Trophoblast cell (in vitro differentiated cells and primary cell): Measurements from ENCODE around the gene SCFD2.

Source experiments
- DNase-seq, 2 donors: peaks; one replicate each; pipeline ENCODE4 v3.0.0-alpha.2; 2016
- H2AFZ ChIP-seq: 2 replicates; pipeline ENCODE4 v1.6.1; 2013; ENCODE audit warnings: low read length, moderate library complexity, mild to moderate bottlenecking; ENCODE audit not compliant: insufficient read depth, poor library complexity
- H2AK5ac ChIP-seq: 2 replicates; pipeline ENCODE4 v1.6.1; 2013; ENCODE audit warnings: mild to moderate bottlenecking, low read length
- H2BK120ac ChIP-seq: 2 replicates; pipeline ENCODE4 v1.6.1; 2013; ENCODE audit warnings: low read length, mild to moderate bottlenecking, moderate library complexity; ENCODE audit not compliant: insufficient read depth, poor library complexity
- H2BK12ac ChIP-seq: 2 replicates; pipeline ENCODE4 v1.6.1; 2013; ENCODE audit warnings: mild to moderate bottlenecking, low read length, moderate library complexity
- H2BK5ac ChIP-seq: 2 replicates; pipeline ENCODE4 v1.6.1; 2013; ENCODE audit warnings: low read length, low read depth, moderate library complexity, mild to moderate bottlenecking; ENCODE audit not compliant: poor library complexity
- H3K14ac ChIP-seq: 2 replicates; pipeline ENCODE4 v1.6.1; 2013; ENCODE audit warnings: mild to moderate bottlenecking, low read length
- H3K18ac ChIP-seq: 2 replicates; pipeline ENCODE4 v1.6.1; 2013; ENCODE audit warnings: mild to moderate bottlenecking, low read length
- H3K23ac ChIP-seq: 2 replicates; pipeline ENCODE4 v1.6.1; 2013; ENCODE audit warnings: low read length
- H3K27ac ChIP-seq: 2 replicates; pipeline ENCODE4 v1.5.1; 2013; ENCODE audit warnings: low read depth, mild to moderate bottlenecking, inconsistent platforms, low read length, moderate library complexity
- H3K27me3 ChIP-seq: 2 replicates; pipeline ENCODE4 v1.6.1; 2013; ENCODE audit warnings: inconsistent platforms, mild to moderate bottlenecking, low read length, moderate library complexity; ENCODE audit not compliant: insufficient read depth
- H3K36me3 ChIP-seq, 2 experiments: 1 replicate in 1 of 2; 2 replicates in 1 of 2; pipeline ENCODE4 v1.6.1; 2013; ENCODE audit warnings: low read length in 2 of 2, mild to moderate bottlenecking in 2 of 2, moderate library complexity in 1 of 2; ENCODE audit not compliant: insufficient read depth in 2 of 2, control insufficient read depth in 1 of 2
- H3K4ac ChIP-seq: 2 replicates; pipeline ENCODE4 v1.6.1; 2013; ENCODE audit warnings: low read depth, mild to moderate bottlenecking, low read length, moderate library complexity
- H3K4me1 ChIP-seq, 2 experiments: 1 replicate in 1 of 2; 2 replicates in 1 of 2; pipeline ENCODE4 v1.6.1; 2013; ENCODE audit warnings: low read length in 2 of 2, mild to moderate bottlenecking in 2 of 2, moderate library complexity in 1 of 2; ENCODE audit not compliant: insufficient read depth in 2 of 2, control insufficient read depth in 1 of 2
- H3K4me2 ChIP-seq: 2 replicates; pipeline ENCODE4 v1.6.1; 2013; ENCODE audit warnings: inconsistent platforms, mild to moderate bottlenecking, low read length, moderate library complexity
- H3K4me3 ChIP-seq: 2 replicates; pipeline ENCODE4 v1.5.1; 2013; ENCODE audit warnings: mild to moderate bottlenecking, low read depth, low read length, inconsistent platforms
- H3K79me1 ChIP-seq: one replicate; pipeline ENCODE4 v1.6.1; 2013; ENCODE audit warnings: low read length
- H3K79me2 ChIP-seq: 2 replicates; pipeline ENCODE4 v1.6.1; 2013; ENCODE audit warnings: low read length, mild to moderate bottlenecking; ENCODE audit not compliant: control insufficient read depth, insufficient read depth, poor library complexity
- H3K9ac ChIP-seq: 2 replicates; pipeline ENCODE4 v1.6.1; 2013; ENCODE audit warnings: mild to moderate bottlenecking, low read length
- H3K9me3 ChIP-seq: 2 replicates; pipeline ENCODE4 v1.6.1; 2013; ENCODE audit warnings: low read depth, mild to moderate bottlenecking, control low read depth, inconsistent platforms, low read length; ENCODE audit not compliant: insufficient read depth
- H4K12ac ChIP-seq: 2 replicates; pipeline ENCODE4 v1.6.1; 2013; ENCODE audit warnings: low read depth, mild to moderate bottlenecking, low read length, moderate library complexity
- H4K8ac ChIP-seq: 2 replicates; pipeline ENCODE4 v1.6.1; 2013; ENCODE audit warnings: low read depth, mild to moderate bottlenecking, low read length, moderate library complexity
- H4K91ac ChIP-seq: one replicate; pipeline ENCODE4 v1.6.1; 2013; ENCODE audit warnings: low read depth, mild to moderate bottlenecking, low read length, moderate library complexity
- WGBS: extraction: QIAGEN DNeasy Blood & Tissue Kit; methylation state at CpG from one replicate; pipeline ENCODE4 v1.1.7; 2013; ENCODE audit warnings: missing lambda C conversion rate; ENCODE audit not compliant: insufficient read length, insufficient coverage; ENCODE audit errors: extremely low coverage; 5-methylcytosine and 5-hydroxymethylcytosine counted together

Gene SCFD2

DNA sequence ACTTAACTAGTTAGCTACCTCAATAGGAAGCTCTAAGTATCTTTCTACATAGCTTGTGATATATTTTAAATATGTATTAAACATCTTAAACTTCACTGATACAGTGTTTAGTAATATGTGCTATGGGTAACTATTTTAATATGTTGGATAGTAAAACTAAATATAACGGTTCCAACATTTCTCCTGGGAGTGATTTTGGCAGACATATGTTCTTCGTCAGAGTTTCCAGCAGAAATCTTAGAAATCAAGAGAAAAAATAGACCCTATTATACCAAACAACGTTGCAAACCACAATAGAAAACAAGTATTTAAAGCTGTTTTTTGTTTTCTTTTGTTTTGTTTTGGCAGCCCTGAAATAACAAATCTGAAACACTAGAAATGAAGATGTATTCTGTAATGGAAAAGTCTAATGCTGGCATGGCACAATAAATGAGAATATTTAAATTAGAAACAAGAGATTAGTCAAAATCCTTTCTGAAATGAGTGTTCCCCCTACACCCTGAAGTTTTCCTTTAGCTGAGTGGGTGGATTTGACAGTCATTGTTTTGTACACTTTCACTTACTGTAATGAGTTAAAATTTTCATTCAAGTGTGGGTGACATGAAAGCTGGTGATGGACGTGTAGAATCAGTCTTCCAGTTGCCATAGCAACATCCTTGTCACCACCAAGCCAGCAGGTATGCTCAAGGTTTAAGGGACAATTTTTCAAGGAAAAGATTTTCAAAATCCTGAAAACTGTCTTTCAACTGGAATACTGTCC lies 233.5 kb downstream of the SCFD2 start:
- no peaks in the 10 kb centered on the region for H3K79me1 ChIP-seq
- H2BK5ac ChIP-seq: no peak overlapping the region
- H3K9ac ChIP-seq: no peak overlapping the region
- H2BK120ac ChIP-seq: no peak overlapping the region
- no peaks in the 10 kb centered on the region for H3K4me1 ChIP-seq
- H2AFZ ChIP-seq: no peak overlapping the region
- H2BK12ac ChIP-seq: no peak overlapping the region
- H3K36me3 ChIP-seq: no peaks in the 10 kb centered on the region
- H3K4ac ChIP-seq: no peak overlapping the region
- no peak overlapping the region for H3K18ac ChIP-seq
- H3K79me2 ChIP-seq: no peaks in the 10 kb centered on the region
- H4K12ac ChIP-seq: no peak overlapping the region
- no peaks in the 10 kb centered on the region for H3K9me3 ChIP-seq
- no peak overlapping the region for H4K91ac ChIP-seq
- no peaks in the 10 kb centered on the region for H3K27me3 ChIP-seq
- no peak overlapping the region for H3K27ac ChIP-seq
- no peak overlapping the region for H4K8ac ChIP-seq
- no peak for DNase-seq
- H2AK5ac ChIP-seq: no peak overlapping the region
- H3K23ac ChIP-seq: no peak overlapping the region
- WGBS: no CpG with 5 or more reads among the region's 4 CpGs
- H3K14ac ChIP-seq: no peak overlapping the region
- no peak overlapping the region for H3K4me2 ChIP-seq
- no peak overlapping the region for H3K4me3 ChIP-seq

DNA sequence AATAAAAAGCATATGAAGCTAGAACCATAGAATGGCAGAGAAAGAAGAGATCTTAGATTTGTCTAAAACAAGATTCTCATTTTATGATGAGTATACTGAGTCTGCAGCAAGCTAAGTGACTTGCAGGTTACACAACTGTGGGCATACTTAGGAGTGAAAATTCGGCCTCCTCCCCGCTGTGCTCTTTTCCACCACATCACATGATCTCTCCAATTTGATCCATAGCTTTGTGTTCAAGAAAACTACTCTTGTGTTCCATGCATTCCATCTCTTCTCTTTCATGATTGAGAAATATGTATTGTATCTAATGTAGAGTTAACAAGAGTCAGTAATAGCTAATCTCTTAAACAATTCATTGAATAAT lies 234.3 kb downstream of the SCFD2 start:
- WGBS: no CpG with 5 or more reads among the region's 2 CpGs

DNA sequence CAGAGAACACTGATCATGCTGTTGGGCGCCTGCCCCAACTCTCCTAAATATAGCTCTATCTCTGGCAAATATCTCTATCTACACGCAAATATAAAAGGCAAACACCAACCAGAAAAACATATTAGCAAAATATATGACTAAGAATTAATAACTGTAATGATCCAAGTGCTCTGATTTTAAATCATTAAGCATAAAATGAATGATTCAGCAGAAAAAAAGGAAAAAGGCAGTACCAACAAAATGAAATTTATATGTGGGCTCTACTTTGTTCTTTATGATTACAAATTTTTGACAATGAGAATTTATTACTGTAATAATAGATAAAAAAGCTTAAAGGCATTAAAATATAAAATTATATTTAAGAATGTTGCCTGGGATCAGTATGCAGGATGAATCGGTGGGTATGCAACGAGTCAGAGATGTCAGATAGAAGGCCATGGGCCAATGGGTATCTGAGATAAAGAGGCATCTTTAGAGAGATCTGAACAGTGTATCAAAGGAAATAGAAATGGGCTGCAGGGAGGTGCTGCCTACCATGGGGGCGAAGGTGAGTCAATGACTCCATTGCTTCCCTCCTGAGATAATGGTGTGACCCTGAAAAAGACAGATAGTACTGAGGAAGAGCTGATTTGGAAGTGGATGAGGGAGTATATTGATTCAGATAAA lies 234.8 kb downstream of the SCFD2 start:
- Histone ChIP-seq H2BK12ac (no peak overlapping the region), H2AK5ac (no peak overlapping the region), H2AFZ (no peak overlapping the region), H4K91ac (no peak overlapping the region), H4K8ac (no peak overlapping the region), H3K14ac (no peak overlapping the region), H3K4ac (no peak overlapping the region), H3K79me1 (no peaks in the 10 kb centered on the region), H4K12ac (no peak overlapping the region), H3K4me3 (no peak overlapping the region), H2BK5ac (no peak overlapping the region), H3K27ac (no peak overlapping the region), H3K9ac (no peak overlapping the region), H2BK120ac (no peak overlapping the region), H3K18ac (no peak overlapping the region), H3K4me2 (no peak overlapping the region), H3K9me3 (no peaks in the 10 kb centered on the region), H3K36me3 (no peaks in the 10 kb centered on the region), H3K79me2 (no peaks in the 10 kb centered on the region), H3K23ac (no peak overlapping the region), H3K27me3 (no peaks in the 10 kb centered on the region), H3K4me1 (no peaks in the 10 kb centered on the region)
- no peak for DNase-seq
- WGBS: no CpG with 5 or more reads among the region's 5 CpGs

More for the DNA sequence above, 234.3 kb downstream of the SCFD2 start:
- Histone ChIP-seq H2AK5ac (no peak overlapping the region), H3K4ac (no peak overlapping the region), H4K91ac (no peak overlapping the region), H2BK120ac (no peak overlapping the region), H3K27me3 (no peaks in the 10 kb centered on the region), H4K12ac (no peak overlapping the region), H3K4me1 (no peaks in the 10 kb centered on the region), H3K14ac (no peak overlapping the region), H3K27ac (no peak overlapping the region), H4K8ac (no peak overlapping the region), H3K4me3 (no peak overlapping the region), H3K9me3 (no peaks in the 10 kb centered on the region), H3K23ac (no peak overlapping the region), H3K4me2 (no peak overlapping the region), H3K9ac (no peak overlapping the region), H3K36me3 (no peaks in the 10 kb centered on the region), H2BK12ac (no peak overlapping the region), H3K79me1 (no peaks in the 10 kb centered on the region), H2BK5ac (no peak overlapping the region), H2AFZ (no peak overlapping the region), H3K79me2 (no peaks in the 10 kb centered on the region), H3K18ac (no peak overlapping the region)
- DNase-seq: no peak

DNA sequence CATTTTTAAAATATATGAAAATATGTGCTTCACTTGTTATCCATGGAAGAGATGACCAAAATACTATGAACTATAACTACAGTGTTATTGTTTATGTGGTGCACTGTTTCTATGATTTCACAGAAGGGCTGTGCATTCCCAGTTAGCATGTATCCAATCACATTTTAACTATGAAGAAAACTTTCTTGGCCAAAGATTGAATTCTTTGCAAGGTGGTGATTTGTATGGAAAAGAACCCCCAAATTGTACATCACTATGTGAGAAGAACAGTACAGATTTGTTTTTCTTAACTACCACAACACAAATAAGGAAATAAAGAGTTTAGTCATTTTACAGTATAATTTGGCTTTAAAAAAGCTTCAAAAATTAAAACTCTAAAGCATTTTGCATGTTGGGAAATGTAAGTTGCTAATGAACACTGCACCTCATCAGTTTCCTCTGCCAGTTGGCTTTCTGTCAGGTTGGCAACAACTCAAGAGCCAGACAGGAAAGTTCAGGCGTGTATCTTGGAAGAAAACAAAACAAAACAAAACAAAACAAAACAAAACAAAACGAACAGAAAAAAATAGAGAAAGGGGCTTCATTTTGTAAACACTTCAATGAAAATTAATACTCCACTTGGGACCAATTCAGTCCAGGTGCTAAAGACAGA lies 237.0 kb downstream of the SCFD2 start:
- Histone ChIP-seq H3K27ac (no peak overlapping the region), H3K23ac (no peak overlapping the region), H3K27me3 (no peaks in the 10 kb centered on the region), H3K4me2 (no peak overlapping the region), H3K36me3 (no peaks in the 10 kb centered on the region), H3K14ac (no peak overlapping the region), H2BK12ac (no peak overlapping the region), H2AK5ac (no peak overlapping the region), H4K12ac (no peak overlapping the region), H4K8ac (no peak overlapping the region), H2AFZ (no peak overlapping the region), H4K91ac (no peak overlapping the region), H3K4me1 (no peaks in the 10 kb centered on the region), H3K4me3 (no peak overlapping the region), H3K9me3 (no peaks in the 10 kb centered on the region), H2BK5ac (no peak overlapping the region), H3K9ac (no peak overlapping the region), H3K4ac (no peak overlapping the region), H3K79me1 (no peaks in the 10 kb centered on the region), H3K79me2 (no peaks in the 10 kb centered on the region), H3K18ac (no peak overlapping the region), H2BK120ac (no peak overlapping the region)
- WGBS: no CpG with 5 or more reads among the region's 2 CpGs
- DNase-seq: no peak
